Keratinocyte (primary cell): Measurements from ENCODE around the gene ITGAX.

Experiments used
- EZH2 ChIP-seq: IDR thresholded peaks from one replicate; pipeline ENCODE4 v1.6.1; 2012; ENCODE audit warnings: inconsistent platforms, mild to moderate bottlenecking, low read length, moderate library complexity
- TF ChIP-seq, protein P1 (sequence below), 3 experiments: IDR thresholded peaks in 1 of 3; conservative IDR thresholded peaks in 1 of 3; optimal IDR thresholded peaks in 1 of 3; 2 replicates in 2 of 3; 3 replicates in 1 of 3; pipeline versions ENCODE3 to v1.5.1; 2011; ENCODE audit warnings: low read length in 3 of 3, mild to moderate bottlenecking in 3 of 3, moderate library complexity in 2 of 3, control low read depth in 1 of 3, inconsistent platforms in 1 of 3; ENCODE audit not compliant: insufficient read depth in 2 of 3; ENCODE audit errors: extremely low read depth in 1 of 3

DNA sequence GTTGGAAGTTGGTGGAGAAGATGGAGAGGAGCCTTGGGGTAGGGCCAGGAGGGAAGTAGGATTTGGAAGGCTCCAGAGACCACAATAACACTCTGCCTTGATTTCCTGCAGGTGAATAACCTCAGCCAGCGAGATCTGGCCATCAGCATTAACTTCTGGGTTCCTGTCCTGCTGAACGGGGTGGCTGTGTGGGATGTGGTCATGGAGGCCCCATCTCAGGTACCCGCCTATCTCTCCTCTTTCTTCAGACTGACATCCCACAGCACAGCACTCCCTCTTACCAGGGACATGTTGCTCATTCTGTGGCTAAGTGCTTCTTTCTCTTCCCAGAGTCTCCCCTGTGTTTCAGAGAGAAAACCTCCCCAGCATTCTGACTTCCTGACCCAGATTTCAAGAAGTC lies 68.3 kb downstream of the ITGAX start:
- TF ChIP-seq, protein P1, sequence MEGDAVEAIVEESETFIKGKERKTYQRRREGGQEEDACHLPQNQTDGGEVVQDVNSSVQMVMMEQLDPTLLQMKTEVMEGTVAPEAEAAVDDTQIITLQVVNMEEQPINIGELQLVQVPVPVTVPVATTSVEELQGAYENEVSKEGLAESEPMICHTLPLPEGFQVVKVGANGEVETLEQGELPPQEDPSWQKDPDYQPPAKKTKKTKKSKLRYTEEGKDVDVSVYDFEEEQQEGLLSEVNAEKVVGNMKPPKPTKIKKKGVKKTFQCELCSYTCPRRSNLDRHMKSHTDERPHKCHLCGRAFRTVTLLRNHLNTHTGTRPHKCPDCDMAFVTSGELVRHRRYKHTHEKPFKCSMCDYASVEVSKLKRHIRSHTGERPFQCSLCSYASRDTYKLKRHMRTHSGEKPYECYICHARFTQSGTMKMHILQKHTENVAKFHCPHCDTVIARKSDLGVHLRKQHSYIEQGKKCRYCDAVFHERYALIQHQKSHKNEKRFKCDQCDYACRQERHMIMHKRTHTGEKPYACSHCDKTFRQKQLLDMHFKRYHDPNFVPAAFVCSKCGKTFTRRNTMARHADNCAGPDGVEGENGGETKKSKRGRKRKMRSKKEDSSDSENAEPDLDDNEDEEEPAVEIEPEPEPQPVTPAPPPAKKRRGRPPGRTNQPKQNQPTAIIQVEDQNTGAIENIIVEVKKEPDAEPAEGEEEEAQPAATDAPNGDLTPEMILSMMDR (optimal IDR thresholded peaks at IDR 0.05 in 1 of 3, IDR thresholded peaks at IDR 0.05 in 1 of 3, conservative IDR thresholded peaks at IDR 0.05 in 1 of 3; ENCODE audit: extremely low read depth in 1 of 3, insufficient read depth in 2 of 3, low read length in 3 of 3): no peak
- no peak for TF ChIP-seq EZH2
